IMR-90 (cell line): Measurements from ENCODE around the gene LRPAP1. TPM values are rescaled to one million over a fixed set of nuclear protein-coding genes. Genes with fewer than 3 reads are reported as not detected.

Experiments
- ATAC-seq: fragments of 200-7000 bp; cut with Tn5 transposase; 2 replicates; pipeline ENCODE4 v1.9.1; 2020; ENCODE audit warnings: low read depth, mild to moderate bottlenecking, moderate library complexity
- BruUV-seq: library from RNA; stranded (reverse); fragments of 400-500 nt; replicated peaks from 2 replicates; lab custom pipeline; 2021; lab: Mats Ljungman, UMichigan
- CTCF ChIA-PET: fragments of 300-600 bp; formaldehyde crosslinking; extraction: SDS; loops from one replicate; lab custom pipeline; 2021; ENCODE audit warnings: antibody characterized with exemption; lab: Yijun Ruan, JAX
- POLR2A ChIA-PET: fragments of 300-600 bp; sonication (Branson Sonifier 250); formaldehyde crosslinking; loops from one replicate; lab custom pipeline; 2022; ENCODE audit warnings: antibody characterized with exemption; ENCODE audit not compliant: unreplicated experiment; lab: Charles Lee
- DNase-seq: peaks from one replicate; pipeline ENCODE4 v3.0.0; 2013
- H2AFZ ChIP-seq: replicated peaks from 2 replicates; pipeline ENCODE3; 2013; ENCODE audit warnings: low read length, mild to moderate bottlenecking; ENCODE audit not compliant: poor library complexity
- H2AK5ac ChIP-seq: 2 replicates; pipeline ENCODE4 v1.6.1; 2013; ENCODE audit warnings: low read depth, low read length, inconsistent platforms
- H2AK9ac ChIP-seq: replicated peaks from 2 replicates; pipeline ENCODE3; 2013; ENCODE audit warnings: mild to moderate bottlenecking, low read depth, low read length, moderate library complexity; ENCODE audit not compliant: poor library complexity
- H2BK120ac ChIP-seq: 2 replicates; pipeline ENCODE4 v1.6.1; 2013; ENCODE audit warnings: low read depth, low read length, inconsistent platforms
- H2BK15ac ChIP-seq: 3 replicates; pipeline ENCODE4 v1.6.1; 2013; ENCODE audit warnings: low read depth, low read length, inconsistent platforms
- H2BK20ac ChIP-seq: 2 replicates; pipeline ENCODE4 v1.6.1; 2013; ENCODE audit warnings: low read depth, mild to moderate bottlenecking, inconsistent platforms, low read length, moderate library complexity
- H2BK5ac ChIP-seq: 2 replicates; pipeline ENCODE4 v1.6.1; 2013; ENCODE audit warnings: mild to moderate bottlenecking, low read depth, low read length, inconsistent platforms; ENCODE audit not compliant: poor library complexity, severe bottlenecking
- H3K14ac ChIP-seq: replicated peaks from 2 replicates; pipeline ENCODE4 v1.6.1; 2013; ENCODE audit warnings: low read depth, low read length, inconsistent platforms
- H3K18ac ChIP-seq: 2 replicates; pipeline ENCODE4 v1.6.1; 2013; ENCODE audit warnings: low read depth, low read length, control low read depth
- H3K23ac ChIP-seq: 2 replicates; pipeline ENCODE4 v1.6.1; 2013; ENCODE audit warnings: low read depth, low read length, inconsistent platforms
- H3K27ac ChIP-seq: 2 replicates; pipeline ENCODE4 v1.5.1; 2013; ENCODE audit warnings: mild to moderate bottlenecking, control low read depth, low read length; ENCODE audit not compliant: insufficient read depth
- H3K27me3 ChIP-seq: 2 replicates; pipeline ENCODE4 v1.6.1; 2013; ENCODE audit warnings: low read length; ENCODE audit not compliant: control insufficient read depth, insufficient read depth
- H3K36me3 ChIP-seq: 2 replicates; pipeline ENCODE4 v1.6.1; 2013; ENCODE audit warnings: low read length, mixed read lengths; ENCODE audit not compliant: control insufficient read depth, insufficient read depth
- H3K4ac ChIP-seq: 2 replicates; pipeline ENCODE4 v1.6.1; 2013; ENCODE audit warnings: low read depth, low read length, inconsistent platforms
- H3K4me1 ChIP-seq: 2 replicates; pipeline ENCODE4 v1.6.1; 2013; ENCODE audit warnings: low read length, mixed read lengths; ENCODE audit not compliant: control insufficient read depth, insufficient read depth
- H3K4me2 ChIP-seq: 2 replicates; pipeline ENCODE4 v1.6.1; 2013; ENCODE audit warnings: low read depth, mild to moderate bottlenecking, control low read depth, low read length, moderate library complexity
- H3K4me3 ChIP-seq: 2 replicates; pipeline ENCODE4 v1.5.1; 2013; ENCODE audit warnings: low read depth, mild to moderate bottlenecking, control low read depth, low read length, moderate library complexity; ENCODE audit not compliant: insufficient read depth
- H3K56ac ChIP-seq: 2 replicates; pipeline ENCODE4 v1.6.1; 2013; ENCODE audit warnings: low read length, inconsistent platforms; ENCODE audit not compliant: insufficient read depth; ENCODE audit errors: extremely low read depth
- H3K79me1 ChIP-seq, 2 experiments: 2 replicates each; pipeline ENCODE4 v1.6.1; 2013; ENCODE audit warnings: low read length in 2 of 2, inconsistent platforms in 1 of 2, low read depth in 1 of 2
- H3K9ac ChIP-seq: 2 replicates; pipeline ENCODE4 v1.6.1; 2013; ENCODE audit warnings: low read depth, low read length, control low read depth
- H3K9me1 ChIP-seq: 2 replicates; pipeline ENCODE4 v1.6.1; 2013; ENCODE audit warnings: low read length, inconsistent platforms; ENCODE audit not compliant: insufficient read depth
- H3K9me3 ChIP-seq: 2 replicates; pipeline ENCODE4 v1.6.1; 2013; ENCODE audit warnings: low read length; ENCODE audit not compliant: control insufficient read depth, insufficient read depth
- H4K20me1 ChIP-seq: 2 replicates; pipeline ENCODE4 v1.6.1; 2013; ENCODE audit warnings: low read length, inconsistent platforms; ENCODE audit not compliant: insufficient read depth
- H4K5ac ChIP-seq: 2 replicates; pipeline ENCODE4 v1.6.1; 2013; ENCODE audit warnings: mild to moderate bottlenecking, low read depth, low read length, control low read depth
- H4K8ac ChIP-seq, 2 experiments: 2 replicates each; pipeline ENCODE4 v1.6.1; 2013; ENCODE audit warnings: low read depth in 2 of 2, low read length in 2 of 2, control low read depth in 1 of 2, inconsistent platforms in 1 of 2
- H4K91ac ChIP-seq: 2 replicates; pipeline ENCODE4 v1.6.1; 2013; ENCODE audit warnings: low read depth, low read length, inconsistent platforms; ENCODE audit not compliant: insufficient read depth
- BHLHE40 ChIP-seq: fragments of 150-350 bp; IDR thresholded peaks from 2 replicates; pipeline ENCODE4 v1.6.1; 2016; ENCODE audit warnings: mild to moderate bottlenecking, low read depth, low read length
- CEBPB ChIP-seq: IDR thresholded peaks from 2 replicates; pipeline ENCODE4 v1.6.1; 2012; ENCODE audit warnings: low read depth, low read length, improper control_type of control experiment
- CHD1 ChIP-seq: IDR thresholded peaks from 2 replicates; pipeline ENCODE4 v1.6.1; 2012; ENCODE audit warnings: low read depth, low read length, improper control_type of control experiment
- ELK1 ChIP-seq: fragments of 150-350 bp; IDR thresholded peaks from 2 replicates; pipeline ENCODE4 v1.6.1; 2016; ENCODE audit warnings: low read depth, mild to moderate bottlenecking, low read length, moderate library complexity, borderline replicate concordance
- FOS ChIP-seq: fragments of 150-350 bp; IDR thresholded peaks from 2 replicates; pipeline ENCODE4 v1.6.1; 2016; ENCODE audit warnings: low read depth, low read length
- MAFK ChIP-seq: IDR thresholded peaks from 2 replicates; pipeline ENCODE4 v1.6.1; 2012; ENCODE audit warnings: low read depth, low read length, improper control_type of control experiment
- MAZ ChIP-seq: IDR thresholded peaks from 2 replicates; pipeline ENCODE4 v1.6.1; 2012; ENCODE audit warnings: low read depth, mild to moderate bottlenecking, low read length, improper control_type of control experiment, moderate library complexity, borderline replicate concordance
- MXI1 ChIP-seq: IDR thresholded peaks from 2 replicates; pipeline ENCODE4 v1.6.1; 2012; ENCODE audit warnings: low read depth, mild to moderate bottlenecking, low read length, moderate library complexity, borderline replicate concordance
- NFE2L2 ChIP-seq: fragments of 150-350 bp; IDR thresholded peaks from 2 replicates; pipeline ENCODE4 v1.6.1; 2016; ENCODE audit warnings: low read depth, mild to moderate bottlenecking, low read length
- POLR2A ChIP-seq: IDR thresholded peaks from 2 replicates; pipeline ENCODE4 v1.6.1; 2012; ENCODE audit warnings: mild to moderate bottlenecking, low read depth, low read length
- RAD21 ChIP-seq: IDR thresholded peaks from 2 replicates; pipeline ENCODE4 v1.6.1; 2012; ENCODE audit warnings: low read length, improper control_type of control experiment
- RCOR1 ChIP-seq: IDR thresholded peaks from 2 replicates; pipeline ENCODE4 v1.6.1; 2012; ENCODE audit warnings: mild to moderate bottlenecking, low read length, improper control_type of control experiment; ENCODE audit not compliant: insufficient replicate concordance
- RFX5 ChIP-seq: IDR thresholded peaks from 2 replicates; pipeline ENCODE4 v1.8.0; 2012; ENCODE audit warnings: low read depth, mild to moderate bottlenecking, low read length, moderate library complexity
- SMC3 ChIP-seq: fragments of 150-350 bp; IDR thresholded peaks from 2 replicates; pipeline ENCODE4 v1.6.1; 2016; ENCODE audit warnings: low read depth, mild to moderate bottlenecking, antibody characterized with exemption, low read length, moderate library complexity
- WGBS, 2 experiments: methylation state at CpG; one replicate each; pipeline versions ENCODE4 v1.1.5 to v1.1.7; 2013; ENCODE audit warnings: missing lambda C conversion rate in 2 of 2; ENCODE audit not compliant: insufficient read length in 1 of 2; ENCODE audit errors: extremely low coverage in 2 of 2; 5-methylcytosine and 5-hydroxymethylcytosine counted together
- dilution Hi-C: fragments of 300-500 bp; cut with HindIII; formaldehyde crosslinking; loops from one replicate; pipeline ENCODE4 v1.14.3; 2018; ENCODE audit warnings: low sequenced_read_pairs; ENCODE audit not compliant: unreplicated experiment
- in situ Hi-C: fragments of 300-500 bp; cut with MboI; formaldehyde crosslinking; loops from 3 replicates; pipeline ENCODE4 v1.14.3; 2019; ENCODE audit warnings: low sequenced_read_pairs, inconsistent platforms, mixed read lengths
- intact Hi-C: fragments of 100-400 bp; cut with micrococcal nuclease; formaldehyde crosslinking; loops from 2 replicates; pipeline ENCODE4 v1.10.0; 2022
- polyA plus RNA-seq, 3 experiments: library from polyadenylated mRNA; depleted of rRNA; stranded (reverse); fragments of >200 nt; gene quantifications; 2 replicates each; pipeline ENCODE4 v1.2.3, GENCODE V29; 2012; ENCODE audit warnings: low replicate concordance in 1 of 3
- total RNA-seq: library from RNA; depleted of rRNA; stranded (reverse); fragments of >200 nt; gene quantifications from 2 replicates; pipeline ENCODE4 v1.2.3, GENCODE V29; 2012
- TF ChIP-seq, protein P1 (sequence below): conservative IDR thresholded peaks from 2 replicates; pipeline ENCODE4 v1.5.1; 2012; ENCODE audit warnings: mild to moderate bottlenecking, low read depth, low read length, improper control_type of control experiment
- TF ChIP-seq, protein P2 (sequence below): fragments of 150-350 bp; IDR thresholded peaks from 2 replicates; pipeline ENCODE4 v1.6.1; 2017; ENCODE audit warnings: mild to moderate bottlenecking, antibody characterized with exemption, low read length, low read depth

LRPAP1 gene
- total and polyA plus RNA-seq, 2 of the 4 experiments (the other 2 are of a cell fraction), result 135 to 175 TPM

GRCh38 chr4:3499710-3500109 is 32.5 kb downstream of the LRPAP1 start:
- no TSS peak for BruUV-seq
- no peaks in the 10 kb centered on the region for H3K9me1 ChIP-seq
- in situ Hi-C loops, result no loop called here
- no peak overlapping the region for H2BK20ac ChIP-seq
- DNase-seq (no peak), ATAC-seq (no peak)
- intact Hi-C loops, result no loop called here
- no peak overlapping the region for H2BK120ac ChIP-seq
- no peaks in the 10 kb centered on the region for H3K9me3 ChIP-seq
- WGBS, 2 experiments, result 92% methylated on average over 5 of the region's 12 CpGs; no CpG with 5 or more reads in 1 of the 2 experiments
- TF ChIP-seq MAFK (no peak), CEBPB (no peak), FOS (no peak), POLR2A (no peak), RFX5 (no peak), MAZ (no peak), NFE2L2 (no peak), BHLHE40 (no peak), MXI1 (no peak), SMC3 (no peak), RCOR1 (no peak), ELK1 (no peak), CHD1 (no peak), RAD21 (no peak)
- TF ChIP-seq, protein P1, sequence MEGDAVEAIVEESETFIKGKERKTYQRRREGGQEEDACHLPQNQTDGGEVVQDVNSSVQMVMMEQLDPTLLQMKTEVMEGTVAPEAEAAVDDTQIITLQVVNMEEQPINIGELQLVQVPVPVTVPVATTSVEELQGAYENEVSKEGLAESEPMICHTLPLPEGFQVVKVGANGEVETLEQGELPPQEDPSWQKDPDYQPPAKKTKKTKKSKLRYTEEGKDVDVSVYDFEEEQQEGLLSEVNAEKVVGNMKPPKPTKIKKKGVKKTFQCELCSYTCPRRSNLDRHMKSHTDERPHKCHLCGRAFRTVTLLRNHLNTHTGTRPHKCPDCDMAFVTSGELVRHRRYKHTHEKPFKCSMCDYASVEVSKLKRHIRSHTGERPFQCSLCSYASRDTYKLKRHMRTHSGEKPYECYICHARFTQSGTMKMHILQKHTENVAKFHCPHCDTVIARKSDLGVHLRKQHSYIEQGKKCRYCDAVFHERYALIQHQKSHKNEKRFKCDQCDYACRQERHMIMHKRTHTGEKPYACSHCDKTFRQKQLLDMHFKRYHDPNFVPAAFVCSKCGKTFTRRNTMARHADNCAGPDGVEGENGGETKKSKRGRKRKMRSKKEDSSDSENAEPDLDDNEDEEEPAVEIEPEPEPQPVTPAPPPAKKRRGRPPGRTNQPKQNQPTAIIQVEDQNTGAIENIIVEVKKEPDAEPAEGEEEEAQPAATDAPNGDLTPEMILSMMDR, result no peak
- TF ChIP-seq, protein P2, sequence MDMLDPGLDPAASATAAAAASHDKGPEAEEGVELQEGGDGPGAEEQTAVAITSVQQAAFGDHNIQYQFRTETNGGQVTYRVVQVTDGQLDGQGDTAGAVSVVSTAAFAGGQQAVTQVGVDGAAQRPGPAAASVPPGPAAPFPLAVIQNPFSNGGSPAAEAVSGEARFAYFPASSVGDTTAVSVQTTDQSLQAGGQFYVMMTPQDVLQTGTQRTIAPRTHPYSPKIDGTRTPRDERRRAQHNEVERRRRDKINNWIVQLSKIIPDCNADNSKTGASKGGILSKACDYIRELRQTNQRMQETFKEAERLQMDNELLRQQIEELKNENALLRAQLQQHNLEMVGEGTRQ, result no peak
- H4K91ac ChIP-seq, result no peak overlapping the region
- H3K14ac ChIP-seq, result no peak overlapping the region
- POLR2A ChIA-PET, result no interaction called here
- no peak overlapping the region for H3K4me3 ChIP-seq
- H3K23ac ChIP-seq, result no peak overlapping the region
- H3K27ac ChIP-seq, result no peak overlapping the region
- no peak overlapping the region for H3K18ac ChIP-seq
- no peak overlapping the region for H3K9ac ChIP-seq
- H3K56ac ChIP-seq, result no peak overlapping the region
- no peak overlapping the region for H2AK9ac ChIP-seq
- no peak overlapping the region for H2BK5ac ChIP-seq
- H2BK15ac ChIP-seq, result no peak overlapping the region
- no peak overlapping the region for H4K8ac ChIP-seq
- H2AFZ ChIP-seq, result no peak overlapping the region
- no peak overlapping the region for H4K5ac ChIP-seq
- peaks cover 3 to 8% of the 10 kb centered on the region in 2 experiments; a peak in 2 of 4 replicates for H3K79me1 ChIP-seq
- dilution Hi-C loops, result no loop called here
- no peak overlapping the region for H2AK5ac ChIP-seq
- no peak overlapping the region for H3K4ac ChIP-seq
- H3K4me1 ChIP-seq, result no peaks in the 10 kb centered on the region
- peaks cover 3% of the 10 kb centered on the region for H3K36me3 ChIP-seq
- no peaks in the 10 kb centered on the region for H3K27me3 ChIP-seq
- CTCF ChIA-PET, result interaction anchor here (0.7 kb wide), 2 partner anchors 82 to 444 kb away, joined by 3 to 4 read pairs; no protein-coding TSS in a partner anchor
- peaks cover 33% of the 10 kb centered on the region for H4K20me1 ChIP-seq
- no peak overlapping the region for H3K4me2 ChIP-seq
